Epithelial cell of umbilical artery (primary cell): ENCODE measurements around the gene SMARCC2. TPM values are rescaled to one million over a fixed set of nuclear protein-coding genes. Genes with fewer than 3 reads are reported as not detected.

ENCODE experiments used
- total RNA-seq: library from RNA; depleted of rRNA; stranded (reverse); fragments of >200 nt; gene quantifications from 2 replicates; pipeline ENCODE4 v1.2.3, GENCODE V29; 2014

Gene SMARCC2
- 39.0 and 45.4 TPM in 2 replicates for total RNA-seq

DNA sequence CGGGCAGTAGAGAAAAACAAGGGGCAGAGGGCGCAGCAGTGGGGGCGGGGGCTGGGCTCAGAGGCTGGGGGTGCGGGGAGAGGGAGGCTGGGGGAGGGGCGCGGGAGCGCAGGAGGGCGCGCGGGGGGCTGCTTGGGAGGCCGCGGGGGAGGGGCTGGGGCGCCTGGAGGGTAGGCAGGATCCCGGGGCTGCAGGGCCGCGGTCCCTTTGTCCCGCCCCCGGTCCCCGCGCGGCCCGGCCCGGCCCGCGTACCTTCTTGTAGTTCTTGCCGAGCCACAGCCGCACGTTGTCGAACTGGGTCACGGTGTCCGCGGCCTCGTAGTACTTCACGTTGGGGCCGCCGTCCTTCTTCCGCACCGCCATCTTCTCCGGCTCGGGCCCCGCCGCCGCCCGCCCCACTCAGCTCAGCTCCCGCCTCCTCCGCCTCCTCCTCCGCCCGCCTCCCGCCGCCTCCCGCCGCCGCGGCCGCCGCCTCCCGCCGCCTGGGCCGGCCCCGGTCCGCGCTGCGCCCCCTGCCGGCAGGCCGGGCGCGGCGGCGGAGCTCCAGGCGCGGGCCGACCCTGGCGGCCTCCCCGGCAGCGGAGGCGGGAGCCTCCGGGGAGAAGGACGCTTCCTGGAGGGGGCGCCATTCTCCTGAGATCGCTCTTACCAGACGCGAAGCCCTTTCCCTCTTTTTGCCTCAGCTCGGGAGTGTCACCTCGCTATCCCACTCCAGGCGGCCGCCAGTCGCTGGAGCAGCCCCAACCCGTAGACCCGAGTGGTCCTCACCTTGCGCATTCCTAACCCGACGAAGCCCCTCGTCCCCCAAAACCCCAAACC is at the start of gene SMARCC2:
TSS of gene SMARCC2 (minus strand) at position 385 of the 819 bp plus-strand sequence. CDS start at position 363, 22 bp downstream.

DNA sequence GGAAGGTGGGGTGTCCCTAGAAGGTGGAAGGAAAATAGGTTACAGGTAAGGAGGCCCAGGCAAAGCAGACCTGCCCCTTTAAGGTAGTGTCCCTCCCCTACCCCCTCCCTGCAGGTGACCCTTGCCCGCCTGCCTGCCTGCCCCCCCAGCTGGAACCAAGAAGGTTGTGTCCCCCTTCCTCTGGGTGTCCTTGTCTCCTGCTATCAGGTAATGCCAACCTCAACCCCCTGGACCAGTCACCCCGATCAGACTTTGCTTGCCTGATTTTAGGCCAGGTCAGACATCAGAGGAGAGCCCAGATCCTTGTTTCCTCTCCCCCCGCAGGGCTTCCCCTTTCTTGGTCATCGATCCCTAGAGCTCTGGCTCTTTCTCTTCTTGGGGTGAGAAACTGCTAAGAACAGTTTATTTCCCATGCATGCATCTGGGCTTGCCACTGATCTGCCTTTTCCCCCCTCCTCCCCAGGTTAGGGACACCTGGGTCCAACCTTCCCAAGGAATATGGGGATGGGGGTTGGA is 40.7 kb upstream of the SMARCC2 start, which contains the start of gene SLC39A5:
TSS of gene SLC39A5 (plus strand) at position 136 of the 516 bp plus-strand sequence. CDS start 1,224 bp downstream, outside the sequence.

DNA sequence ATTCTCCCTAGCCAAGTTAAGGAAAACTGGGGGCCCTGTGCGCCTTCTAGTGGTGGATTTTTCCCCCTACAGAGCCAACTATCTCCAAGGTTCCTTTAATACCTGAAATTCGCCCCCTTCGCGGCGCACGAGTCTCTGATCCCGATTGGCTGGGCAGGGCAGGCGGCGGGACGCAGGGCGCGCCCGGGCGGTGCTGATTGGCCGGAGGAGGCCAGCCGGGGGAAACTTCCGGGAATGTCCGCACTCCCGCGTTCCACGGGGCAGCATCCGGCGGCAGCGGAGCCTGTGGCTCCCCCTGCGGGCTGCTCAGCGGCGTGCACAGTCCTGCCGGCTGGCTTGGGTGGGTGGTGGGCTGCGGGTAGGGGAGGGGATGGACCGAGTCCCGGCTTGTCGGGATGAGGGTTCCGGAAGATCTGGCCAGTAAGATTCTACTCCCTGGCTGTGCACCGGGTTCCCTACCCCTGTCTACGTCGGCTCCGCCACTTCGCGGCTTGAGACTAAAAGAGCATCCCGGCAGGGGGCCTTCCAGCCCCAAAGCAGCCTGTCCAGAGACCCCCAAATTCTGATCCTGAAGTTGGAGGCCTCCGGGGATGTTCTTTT is 34.9 kb upstream of the SMARCC2 start, which contains the start of gene NABP2:
TSS of gene NABP2 (plus strand) at position 241 of the 600 bp plus-strand sequence. CDS start 515 bp downstream, outside the sequence.

DNA sequence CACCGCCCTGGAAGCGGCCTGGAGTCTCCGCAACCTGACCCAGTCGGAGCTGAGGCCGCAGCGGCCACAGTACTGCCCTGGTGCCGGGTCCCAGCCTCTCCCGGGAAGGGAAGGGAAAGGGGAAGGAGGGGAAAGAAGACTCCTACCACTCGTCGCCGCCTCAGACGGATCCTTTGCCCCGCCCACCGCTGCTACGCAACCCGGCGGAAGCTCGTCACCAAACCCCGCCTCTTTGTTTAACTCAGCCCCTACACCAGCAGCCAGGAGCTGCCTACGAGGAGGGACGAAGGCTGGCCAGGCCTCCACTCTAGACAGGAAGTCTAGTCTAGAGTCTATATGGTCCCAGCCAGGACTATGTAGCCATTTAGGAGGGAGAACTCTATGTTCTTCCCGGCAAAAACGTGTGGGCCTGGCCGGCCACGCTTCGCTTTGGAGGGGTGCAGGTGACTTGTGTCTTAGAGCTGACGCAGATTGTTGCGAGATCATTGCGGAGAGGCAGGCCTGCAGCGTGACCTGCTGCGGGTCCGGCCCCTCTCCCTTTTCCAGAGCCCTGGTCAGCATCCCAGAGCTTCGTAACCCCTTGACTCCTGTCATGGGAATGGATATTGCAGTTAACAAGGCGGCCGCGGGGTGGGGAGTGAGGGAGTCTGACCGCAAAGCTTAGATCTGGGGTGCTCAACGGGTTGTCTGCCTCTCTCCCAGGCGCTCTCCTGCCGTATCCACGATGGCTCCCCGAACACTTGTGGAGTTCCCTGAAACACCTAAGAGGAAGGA is 32.7 kb upstream of the SMARCC2 start, which contains the start of gene RNF41:
TSS of gene RNF41 (minus strand) at position 166 of the 774 bp plus-strand sequence. CDS start 7,875 bp downstream, outside the sequence.

DNA sequence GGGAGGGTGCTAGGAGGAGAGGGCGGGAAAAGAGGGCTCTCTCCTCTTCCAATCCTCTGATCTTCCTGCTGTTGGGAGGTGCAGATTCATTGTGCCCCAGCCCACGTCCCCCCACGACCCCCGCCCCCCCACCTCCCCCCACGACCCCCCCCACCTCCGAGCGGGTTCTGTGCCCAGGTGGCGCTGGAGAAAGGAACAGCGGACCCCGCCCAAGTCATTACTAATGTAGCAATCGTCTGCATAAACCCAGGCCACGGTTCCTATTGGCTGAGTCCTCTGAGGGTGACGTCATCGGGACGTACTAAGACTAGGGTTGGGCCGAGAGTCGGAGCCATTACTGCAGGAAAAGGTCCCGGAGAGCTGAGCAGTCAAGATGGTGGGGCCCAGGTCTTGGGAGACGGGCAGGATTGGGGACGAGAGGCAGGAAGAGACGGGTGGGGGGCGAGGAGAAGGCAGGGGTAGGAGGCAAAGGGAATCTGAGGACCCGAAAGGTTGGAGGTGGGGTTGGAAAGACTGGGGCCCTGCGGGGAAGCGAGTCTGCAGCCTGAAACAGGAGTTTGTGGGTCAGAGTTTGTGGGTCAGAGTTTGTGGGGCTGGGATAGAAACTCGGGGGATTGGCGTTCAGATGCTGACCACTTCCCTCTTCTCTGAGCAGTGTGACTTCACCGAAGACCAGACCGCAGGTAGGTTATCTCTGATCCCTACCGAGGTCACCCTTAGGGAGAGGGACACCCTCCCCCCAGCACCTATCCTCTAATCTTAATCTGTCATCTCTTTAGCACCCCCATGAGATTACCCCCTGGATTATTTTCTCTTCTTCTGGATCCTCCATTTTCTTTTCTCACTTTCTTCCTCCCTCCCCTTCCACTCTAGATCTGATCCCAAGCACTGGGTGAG is 31.0 kb downstream of the SMARCC2 start, which contains the start of gene MYL6:
TSS of gene MYL6 (plus strand) at position 331 of the 897 bp plus-strand sequence. CDS start at position 374, 43 bp downstream.

DNA sequence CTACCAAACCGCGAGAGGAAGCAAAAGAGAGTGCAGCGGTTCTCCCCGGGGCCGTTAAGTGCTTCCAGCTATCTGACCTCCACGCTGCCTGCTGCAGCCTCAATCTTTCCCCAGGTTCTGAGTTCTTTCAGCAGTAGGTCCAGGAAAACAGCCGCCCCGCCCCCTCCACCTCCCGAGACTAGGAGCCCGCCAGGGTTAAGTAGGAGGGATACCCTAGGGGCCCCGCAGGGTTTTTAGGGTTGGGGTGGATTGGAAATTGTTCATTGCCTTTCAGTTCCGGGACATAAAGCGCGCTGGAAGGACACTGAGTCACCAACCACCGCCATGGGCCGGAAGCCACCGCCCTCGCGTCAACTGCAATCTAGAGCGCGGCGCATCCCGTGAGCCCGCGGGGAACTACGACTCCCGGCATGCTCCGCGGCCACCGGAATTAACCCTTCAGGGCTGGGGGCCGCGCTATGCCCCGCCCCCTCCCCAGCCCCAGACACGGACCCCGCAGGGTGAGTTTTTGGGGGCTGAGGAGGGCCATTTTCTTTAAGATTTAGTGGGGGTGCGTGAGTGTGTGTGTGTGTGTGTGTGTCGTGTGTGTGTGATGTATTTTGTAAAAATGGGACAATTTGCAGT is 37.0 kb downstream of the SMARCC2 start, which contains the start of gene MYL6B:
TSS of gene MYL6B (plus strand) at position 456 of the 624 bp plus-strand sequence. CDS start 1,332 bp downstream, outside the sequence.

DNA sequence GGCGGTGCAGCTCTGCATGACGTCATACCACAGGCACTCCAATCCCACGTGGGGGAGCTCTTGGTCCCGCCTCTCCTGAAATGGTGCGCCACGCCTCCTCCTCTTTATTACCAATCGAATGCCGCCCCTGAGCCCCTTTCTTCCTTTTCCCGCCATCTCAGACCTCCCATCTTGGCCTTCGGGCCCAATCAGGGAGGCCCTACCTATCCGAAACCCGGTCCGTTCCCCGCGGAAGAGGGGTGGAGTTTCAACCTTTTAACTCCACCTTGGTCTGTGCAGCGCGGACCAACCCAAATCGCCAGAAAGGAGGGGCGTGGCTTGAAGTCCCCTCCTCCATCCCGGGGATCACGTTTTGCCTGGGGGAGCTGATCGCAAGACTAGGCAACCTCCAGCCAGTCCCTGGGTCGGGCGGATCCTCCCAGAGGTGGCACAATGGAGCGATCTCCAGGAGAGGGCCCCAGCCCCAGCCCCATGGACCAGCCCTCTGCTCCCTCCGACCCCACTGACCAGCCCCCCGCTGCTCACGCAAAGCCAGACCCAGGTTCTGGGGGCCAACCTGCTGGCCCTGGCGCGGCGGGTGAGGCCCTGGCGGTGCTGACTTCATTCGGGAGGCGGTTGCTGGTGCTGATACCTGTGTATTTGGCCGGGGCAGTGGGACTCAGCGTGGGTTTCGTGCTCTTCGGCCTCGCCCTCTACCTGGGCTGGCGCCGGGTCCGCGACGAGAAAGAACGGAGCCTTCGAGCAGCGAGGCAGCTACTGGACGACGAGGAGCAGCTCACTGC is 61.2 kb downstream of the SMARCC2 start, which contains the start of gene ESYT1:
TSS of gene ESYT1 (plus strand) at position 380 of the 782 bp plus-strand sequence. CDS start at position 433, 53 bp downstream.

DNA sequence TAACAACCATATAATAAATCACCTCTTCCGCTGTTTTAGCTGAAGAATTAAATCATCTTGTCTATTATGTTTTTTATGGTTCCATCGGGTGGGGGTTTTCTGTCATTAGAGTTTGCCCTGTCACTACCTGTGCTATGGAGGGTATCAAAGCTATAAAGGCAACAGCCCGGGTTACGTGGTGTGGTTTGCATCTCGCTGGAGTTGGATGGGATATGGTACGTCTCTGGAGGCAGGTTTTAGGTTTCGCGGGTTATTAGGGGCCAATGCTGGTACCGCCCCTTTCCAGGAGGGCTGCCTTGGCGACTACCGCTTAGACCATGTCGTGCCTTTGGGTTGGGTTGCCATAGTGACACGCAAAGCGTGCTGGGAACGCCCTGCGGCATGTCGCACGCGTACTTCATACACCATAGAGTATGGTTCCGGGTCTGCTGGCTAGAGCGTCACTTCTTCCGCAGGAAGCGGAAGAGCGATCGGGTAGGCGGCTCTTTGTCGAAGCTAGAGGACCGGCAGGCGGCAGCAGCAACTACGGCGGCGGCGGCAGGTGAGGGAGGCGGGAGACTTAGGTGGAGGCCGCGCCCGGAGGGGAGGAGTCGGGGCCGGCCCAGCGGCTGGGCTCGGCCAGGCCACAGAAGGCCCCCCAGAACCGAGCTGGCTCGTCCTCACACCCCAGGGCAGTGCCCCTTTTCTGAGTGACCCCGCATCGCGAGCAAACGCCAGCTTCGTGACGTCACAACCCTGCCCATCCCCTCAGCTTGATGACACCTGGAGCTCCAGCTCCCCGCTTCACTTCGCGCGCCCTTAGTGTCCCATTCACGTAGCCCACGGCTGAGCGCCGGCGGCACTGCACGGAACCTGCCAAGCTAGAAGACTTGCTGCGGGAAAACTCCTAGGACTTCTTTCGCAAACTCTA is 71.2 kb downstream of the SMARCC2 start, which contains the start of gene ZC3H10:
TSS of gene ZC3H10 (plus strand) at position 489 of the 910 bp plus-strand sequence. CDS start 2,297 bp downstream, outside the sequence.

DNA sequence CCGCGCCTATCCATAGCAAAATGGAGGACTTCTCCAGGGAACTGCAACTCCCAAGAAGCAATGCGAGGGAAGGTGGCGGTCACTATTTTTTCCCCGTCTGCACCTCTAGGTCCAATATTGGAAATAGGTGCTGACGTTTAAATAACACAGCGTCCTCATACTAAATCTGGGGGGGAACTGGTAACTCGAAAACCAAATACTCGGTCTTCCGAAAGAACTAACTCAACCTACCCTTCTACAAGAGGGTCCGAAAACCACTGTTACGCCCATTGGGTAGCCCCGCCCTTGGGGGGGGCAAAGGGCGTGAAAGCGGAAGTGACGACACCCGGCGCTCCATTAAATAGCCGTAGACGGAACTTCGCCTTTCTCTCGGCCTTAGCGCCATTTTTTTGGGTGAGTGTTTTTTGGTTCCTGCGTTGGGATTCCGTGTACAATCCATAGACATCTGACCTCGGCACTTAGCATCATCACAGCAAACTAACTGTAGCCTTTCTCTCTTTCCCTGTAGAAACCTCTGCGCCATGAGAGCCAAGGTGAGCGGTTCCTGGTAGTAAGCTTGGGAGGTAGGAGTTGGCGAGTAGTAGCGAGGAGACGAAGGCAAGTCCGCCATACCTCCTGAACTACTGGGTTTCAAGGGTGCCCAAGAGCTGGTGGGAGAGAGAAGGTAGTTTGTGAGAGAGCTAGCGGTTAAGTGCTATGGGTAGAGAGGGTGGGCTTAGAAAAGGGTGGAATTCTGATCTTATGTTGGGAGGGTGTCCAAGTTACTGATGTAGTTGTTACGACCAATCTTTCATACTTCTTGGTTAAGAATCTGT is 72.8 kb downstream of the SMARCC2 start, which contains the start of gene RPL41:
TSS of gene RPL41 (plus strand) at position 367 of the 815 bp plus-strand sequence.

Other genes with a start within 250 kb of the SMARCC2 start
- 0.65 and 1.8 TPM in 2 replicates for gene PMEL, start 223.4 kb downstream of the SMARCC2 start, total RNA-seq
- gene CDK2, start 222.7 kb downstream of the SMARCC2 start, total RNA-seq, result 25.3 and 25.8 TPM in 2 replicates
- 27.6 and 33.0 TPM in 2 replicates for gene RAB5B, start 215.4 kb downstream of the SMARCC2 start, total RNA-seq
- 14.7 and 15.9 TPM in 2 replicates for gene SUOX, start 192.2 kb downstream of the SMARCC2 start, total RNA-seq
- gene IKZF4, start 168.4 kb downstream of the SMARCC2 start, total RNA-seq, result 0.65 and 0.76 TPM in 2 replicates
- gene RPS26, start 147.6 kb downstream of the SMARCC2 start, total RNA-seq, result 189 and 710 TPM in 2 replicates
- not detected in 2 replicates for gene ERBB3, start 109.3 kb downstream of the SMARCC2 start, total RNA-seq
- 220 and 288 TPM in 2 replicates for gene PA2G4, start 84.9 kb downstream of the SMARCC2 start, total RNA-seq
- 1,044 and 2,932 TPM in 2 replicates for gene RPL41, start 72.8 kb downstream of the SMARCC2 start, total RNA-seq
- gene ZC3H10, start 71.2 kb downstream of the SMARCC2 start, total RNA-seq, result 4.5 and 6.5 TPM in 2 replicates
- gene ESYT1, start 61.2 kb downstream of the SMARCC2 start, total RNA-seq, result 219 and 238 TPM in 2 replicates
- gene MYL6B, start 36.9 kb downstream of the SMARCC2 start, total RNA-seq, result 67.9 and 81.5 TPM in 2 replicates
- gene MYL6, start 31.1 kb downstream of the SMARCC2 start, total RNA-seq, result 3,195 and 3,406 TPM in 2 replicates
- 121 and 157 TPM in 2 replicates for gene RNF41, start 32.4 kb upstream of the SMARCC2 start, total RNA-seq
- 28.3 and 31.5 TPM in 2 replicates for gene NABP2, start 34.9 kb upstream of the SMARCC2 start, total RNA-seq
- not detected in 2 replicates for gene SLC39A5, start 40.6 kb upstream of the SMARCC2 start, total RNA-seq
- 9.3 and 13.0 TPM in 2 replicates for gene ANKRD52, start 68.9 kb upstream of the SMARCC2 start, total RNA-seq
- 9.1 and 13.2 TPM in 2 replicates for gene COQ10A, start 77.5 kb upstream of the SMARCC2 start, total RNA-seq
- gene CS, start 110.8 kb upstream of the SMARCC2 start, total RNA-seq, result 122 and 135 TPM in 2 replicates
- 143 and 145 TPM in 2 replicates for gene CNPY2, start 126.5 kb upstream of the SMARCC2 start, total RNA-seq
- 4.9 and 14.9 TPM in 2 replicates for gene PAN2, start 144.5 kb upstream of the SMARCC2 start, total RNA-seq
- 0.32 TPM in 1 of 2 replicates, not detected in the other for gene IL23A, start 149.4 kb upstream of the SMARCC2 start, total RNA-seq
- 83.2 and 175 TPM in 2 replicates for gene STAT2, start 170.6 kb upstream of the SMARCC2 start, total RNA-seq
- not detected in 2 replicates for gene APOF, start 173.4 kb upstream of the SMARCC2 start, total RNA-seq